ENCODE measurements around the gene JARID2.
A peak's percentile ranks its signal among the peaks of the same experiment; 100 is the strongest.

The JARID2 gene

DNA sequence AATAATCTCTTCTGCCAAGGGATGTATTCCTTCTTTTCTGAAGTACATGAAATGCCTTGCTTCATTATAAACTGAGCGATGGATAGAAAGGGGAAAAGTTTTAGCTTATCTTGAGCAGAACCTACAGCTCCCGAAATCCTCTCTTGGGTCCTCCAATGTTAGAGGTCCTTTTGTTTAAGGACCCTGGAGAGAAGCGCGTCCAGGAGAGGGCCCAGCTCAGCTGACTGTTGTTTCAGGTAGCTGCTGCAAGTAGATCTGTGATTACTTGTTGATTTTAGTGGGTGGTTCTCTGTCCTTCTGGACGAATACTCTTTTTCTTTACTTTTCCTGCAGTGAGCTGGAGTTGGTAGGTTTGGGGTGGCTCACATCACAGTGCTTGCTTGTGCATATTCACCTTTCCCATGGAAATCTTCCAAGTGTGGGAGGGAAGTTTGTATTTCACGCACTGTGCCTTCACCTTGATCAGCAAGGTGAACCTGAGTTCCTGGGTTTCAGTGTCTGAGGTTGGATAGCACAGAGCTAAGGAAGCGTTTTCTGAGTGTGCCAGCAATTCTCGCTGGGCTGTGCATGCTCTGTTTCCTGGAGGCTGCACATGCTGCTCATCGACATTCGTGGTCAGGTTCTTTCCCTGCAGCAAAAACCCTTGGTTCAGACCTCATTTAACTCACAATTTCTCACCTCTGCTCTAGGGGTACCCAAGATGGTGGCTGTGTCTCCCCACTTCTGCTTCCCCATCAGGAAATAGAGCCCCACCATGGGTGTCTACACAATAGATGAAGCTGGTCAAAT is 176.3 kb downstream of the JARID2 start:
- DNase-seq (ENCODE audit: low spot score): no peak

DNA sequence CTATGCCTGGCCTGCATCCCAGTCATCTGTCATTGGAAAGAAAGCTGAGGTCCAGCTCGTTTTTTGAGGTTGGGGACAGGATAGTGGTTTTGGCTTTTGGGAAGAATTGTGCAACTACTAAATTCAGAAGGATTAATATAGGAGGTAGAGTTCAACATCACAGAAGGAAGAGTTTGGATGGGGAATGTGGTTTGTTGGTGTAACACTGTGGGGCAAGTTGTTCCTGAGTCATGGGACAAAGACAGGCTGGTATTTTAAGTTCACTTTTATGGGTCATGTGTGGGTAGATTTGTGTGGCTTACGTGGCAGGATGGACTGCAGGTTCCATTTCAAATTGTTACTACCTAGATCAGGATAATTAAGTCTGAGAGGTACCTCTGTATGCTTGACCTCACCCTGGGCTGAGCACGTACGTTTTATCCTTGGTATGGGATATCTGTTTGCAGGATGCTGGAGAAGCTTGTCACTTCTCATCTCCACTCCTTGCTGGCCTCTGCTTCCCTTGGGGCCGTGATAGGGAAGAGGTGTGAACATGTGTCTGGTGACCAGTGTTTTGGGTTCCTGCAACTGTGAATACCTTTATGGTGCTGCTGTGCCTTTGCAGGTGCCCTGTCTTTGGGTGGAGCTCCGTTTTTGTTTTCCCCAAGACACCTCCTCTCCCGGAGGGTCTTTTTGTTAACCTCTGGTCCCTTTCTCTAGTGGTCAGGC is 177.6 kb downstream of the JARID2 start:
- no peak for DNase-seq (ENCODE audit: low spot score)

DNA sequence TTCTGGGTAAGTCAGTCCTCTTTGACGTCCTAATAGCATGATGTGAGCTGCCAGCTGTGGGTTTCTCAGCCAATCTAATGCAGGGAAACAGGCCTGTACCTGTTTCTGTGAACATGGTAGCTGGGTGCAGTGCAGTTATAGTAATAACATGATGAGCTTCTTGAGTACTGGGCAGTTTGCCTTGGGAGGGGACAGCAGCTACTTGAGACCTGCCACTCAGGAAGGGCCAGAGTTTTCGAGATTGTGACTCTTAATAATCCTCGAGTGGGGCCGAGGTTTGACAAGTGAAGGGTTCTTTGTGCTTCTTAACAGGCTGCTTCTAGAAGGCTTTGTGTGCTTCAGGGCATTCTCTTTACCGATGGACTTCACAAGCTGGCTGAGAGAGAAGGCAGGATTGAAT is 180.1 kb downstream of the JARID2 start:
- DNase-seq (ENCODE audit: low spot score): no peak

DNA sequence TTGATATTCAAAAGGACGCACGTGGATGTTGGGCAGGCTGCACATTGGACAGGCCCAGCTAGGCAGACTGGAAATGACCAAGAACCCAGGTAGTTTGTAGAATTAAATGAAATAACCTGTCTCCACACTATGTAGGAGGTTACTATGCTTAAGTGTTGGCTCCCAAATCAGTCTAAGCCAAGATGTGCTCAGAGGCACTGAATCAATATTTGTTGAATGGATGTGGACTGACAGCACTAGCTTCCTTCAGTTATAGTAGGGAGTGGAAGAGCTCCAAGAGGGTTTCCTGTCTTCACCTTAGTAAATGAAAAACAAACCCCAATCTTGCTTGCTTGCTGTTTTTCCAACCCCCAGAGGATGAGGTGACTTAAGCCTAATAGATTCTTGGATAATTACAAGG is 180.5 kb downstream of the JARID2 start:
- DNase-seq (ENCODE audit: low spot score): no peak

DNA sequence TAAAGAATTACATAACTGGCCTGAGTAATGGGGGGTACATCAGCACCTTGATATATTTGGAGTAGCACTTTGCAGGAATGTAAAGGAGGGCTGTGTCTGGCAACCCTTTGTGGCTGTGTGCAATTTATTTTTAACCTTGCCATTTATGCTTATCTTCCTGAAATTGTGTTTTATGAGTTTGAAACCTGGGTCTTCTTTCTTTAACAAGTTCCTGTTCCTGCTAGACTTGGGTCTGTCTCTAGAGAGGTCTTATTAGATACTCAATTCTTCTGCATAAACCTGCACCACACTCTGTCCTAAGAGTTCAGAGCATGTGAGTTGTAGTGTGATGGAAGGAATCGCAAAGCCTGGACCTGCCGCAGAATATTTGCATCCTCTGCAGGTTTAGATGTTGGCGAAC is 181.0 kb downstream of the JARID2 start:
- no peak for DNase-seq (ENCODE audit: low spot score)

GRCh38 chr6:15427331-15428070 is 181.6 kb downstream of the JARID2 start:
- no peak for DNase-seq (ENCODE audit: low spot score)

DNA sequence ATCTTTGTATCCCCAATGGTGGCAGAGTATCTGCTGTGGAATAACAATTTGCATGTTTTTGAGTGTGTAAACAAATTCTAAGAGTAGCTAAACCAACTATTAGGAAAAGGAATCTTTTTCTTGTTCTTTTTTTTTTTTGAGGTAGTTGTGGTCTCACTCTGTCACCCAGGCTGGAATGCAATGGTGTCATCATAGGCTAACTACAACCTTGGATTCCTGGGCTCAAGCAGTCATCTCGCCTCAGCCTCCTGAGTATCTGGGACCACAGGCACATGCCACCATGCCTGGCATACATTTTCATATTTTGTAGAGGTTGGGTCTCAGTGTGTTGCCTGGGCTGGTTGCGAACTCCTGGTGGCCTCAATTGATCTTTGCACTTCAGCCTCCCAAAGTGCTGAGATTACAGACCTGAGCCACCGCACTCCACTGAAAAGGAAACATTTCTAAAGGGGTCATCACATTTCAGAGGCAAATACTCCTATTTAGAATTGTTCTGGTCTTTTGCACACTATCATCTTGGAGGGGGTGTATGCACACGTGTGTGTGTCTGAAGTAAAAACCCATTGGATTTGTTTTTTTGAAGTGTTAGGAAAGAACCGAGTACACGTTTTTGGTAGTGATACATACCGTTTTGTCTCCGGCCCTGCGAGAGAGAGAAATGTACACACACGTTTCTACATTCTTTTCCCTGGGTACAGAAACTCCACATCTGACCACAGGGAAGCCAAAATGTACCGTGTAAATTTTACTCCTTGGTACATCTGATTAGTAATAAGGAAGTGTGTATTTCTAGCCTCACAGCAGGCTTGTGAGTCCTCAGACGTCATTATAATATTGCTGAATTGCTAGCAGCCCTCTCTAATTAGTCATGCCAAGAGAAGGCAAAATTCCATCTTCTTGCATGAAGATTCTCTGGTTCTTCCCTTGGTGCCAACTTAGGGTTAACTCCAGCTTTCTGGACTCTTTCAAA is 183.6 kb downstream of the JARID2 start:
- DNase-seq (ENCODE audit: low spot score): no peak

GRCh38 chr6:15430186-15430585 is 184.3 kb downstream of the JARID2 start:
- no peak for DNase-seq (ENCODE audit: low spot score)

GRCh38 chr6:15430931-15431405 is 185.1 kb downstream of the JARID2 start:
- DNase-seq (ENCODE audit: low spot score): no peak

GRCh38 chr6:15431762-15432483 is 186.1 kb downstream of the JARID2 start:
- DNase-seq (ENCODE audit: low spot score): peak; percentile 43

DNA sequence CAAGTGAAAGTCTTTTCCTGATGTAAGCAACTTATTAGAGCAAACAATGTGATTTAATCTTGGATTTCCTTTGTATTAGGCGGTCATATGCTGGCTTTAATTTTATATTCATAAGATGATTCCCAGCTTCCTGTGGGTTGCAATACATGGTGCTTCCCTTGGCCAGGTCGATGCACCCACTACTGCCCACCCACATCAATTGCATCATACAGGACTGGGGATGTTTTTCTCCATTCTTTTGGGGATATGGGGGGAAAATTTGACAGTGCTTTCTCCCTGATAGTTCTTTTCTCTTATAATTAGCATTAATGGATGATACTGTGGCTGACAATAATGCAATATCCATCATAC is 187.6 kb downstream of the JARID2 start:
- no peak for DNase-seq (ENCODE audit: low spot score)

DNA sequence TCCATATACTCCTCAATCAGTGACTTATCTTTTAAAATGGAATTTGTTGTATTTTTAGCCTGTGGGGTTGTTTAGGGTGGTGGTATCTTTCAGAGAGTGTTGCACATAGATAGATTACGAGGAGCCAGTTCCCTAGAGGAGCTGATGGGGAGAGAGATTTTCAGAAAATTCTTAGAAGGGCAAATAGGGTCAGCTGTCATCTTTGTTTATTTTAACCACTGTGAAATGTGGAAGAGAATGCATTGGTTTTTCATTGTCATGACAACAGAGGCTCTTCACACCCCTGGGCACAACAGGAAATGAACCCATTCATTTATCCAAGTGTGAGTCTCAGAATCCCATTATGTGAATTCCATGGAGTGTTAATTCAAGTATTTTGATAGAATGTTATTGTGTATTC is 188.4 kb downstream of the JARID2 start:
- no peak for DNase-seq (ENCODE audit: low spot score)

GRCh38 chr6:15434823-15435380 is 189.0 kb downstream of the JARID2 start:
- no peak for DNase-seq (ENCODE audit: low spot score)

- no peak for DNase-seq (ENCODE audit: low spot score)
These were observed 189.6 kb downstream of the JARID2 start for GRCh38 chr6:15435468-15435867.

GRCh38 chr6:15436451-15436850 is 190.6 kb downstream of the JARID2 start:
- no peak for DNase-seq (ENCODE audit: low spot score)

DNA sequence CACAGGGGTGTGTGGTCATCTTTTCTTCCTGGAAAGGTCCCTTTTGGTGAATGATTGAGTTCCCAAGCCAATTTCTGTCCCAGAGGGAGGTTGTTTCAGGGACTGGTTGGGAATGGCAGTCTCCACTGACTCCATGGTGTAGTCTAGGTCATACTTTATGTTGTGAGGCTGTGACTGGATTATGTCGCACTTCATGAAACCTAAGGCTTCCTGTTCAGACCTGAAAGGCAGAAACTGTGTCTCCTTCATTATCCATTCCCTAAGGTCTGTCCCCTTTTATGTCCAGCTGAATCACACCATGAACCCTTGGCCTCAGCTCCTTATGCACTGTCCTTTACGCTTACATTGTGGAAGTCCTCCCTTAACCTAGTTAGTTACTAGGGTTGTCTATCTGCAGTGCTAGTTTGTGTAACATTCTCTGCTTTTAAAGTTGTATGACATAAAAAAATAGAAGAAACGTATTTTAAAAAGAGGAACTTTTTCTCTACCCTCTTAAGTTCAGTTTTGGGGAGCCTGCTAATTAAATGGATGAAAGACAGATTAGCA is 191.3 kb downstream of the JARID2 start:
- DNase-seq (ENCODE audit: low spot score): no peak

DNA sequence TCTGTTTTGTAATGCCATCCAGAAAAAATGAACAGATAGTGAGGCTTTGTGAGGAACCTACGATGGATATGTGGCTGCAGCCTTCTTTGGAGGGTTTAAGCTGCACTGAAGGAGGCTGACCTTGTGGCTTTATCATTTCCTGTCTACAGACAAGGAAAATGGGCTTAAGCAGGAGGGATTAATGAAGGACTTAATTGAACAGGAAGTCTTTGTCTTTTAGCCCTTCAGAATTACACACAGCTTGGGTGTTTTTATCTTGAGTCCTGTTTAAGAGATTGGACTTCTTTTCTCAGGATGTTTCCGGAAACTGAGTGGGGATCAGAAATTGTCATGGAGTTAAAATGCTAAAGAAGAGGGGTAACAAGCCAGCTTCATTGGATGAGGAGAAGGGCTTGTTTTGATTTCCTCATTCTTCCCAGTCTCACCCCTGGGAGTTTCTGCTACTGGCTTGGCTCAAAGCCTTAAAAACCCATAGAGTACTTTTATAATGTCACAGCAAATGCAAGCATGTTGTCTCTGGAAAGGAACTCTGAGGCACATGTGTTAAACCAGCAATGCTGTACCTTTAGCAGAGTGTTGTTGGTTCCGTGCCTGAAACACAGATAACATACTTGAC is 193.6 kb downstream of the JARID2 start:
- DNase-seq (ENCODE audit: low spot score): no peak

DNA sequence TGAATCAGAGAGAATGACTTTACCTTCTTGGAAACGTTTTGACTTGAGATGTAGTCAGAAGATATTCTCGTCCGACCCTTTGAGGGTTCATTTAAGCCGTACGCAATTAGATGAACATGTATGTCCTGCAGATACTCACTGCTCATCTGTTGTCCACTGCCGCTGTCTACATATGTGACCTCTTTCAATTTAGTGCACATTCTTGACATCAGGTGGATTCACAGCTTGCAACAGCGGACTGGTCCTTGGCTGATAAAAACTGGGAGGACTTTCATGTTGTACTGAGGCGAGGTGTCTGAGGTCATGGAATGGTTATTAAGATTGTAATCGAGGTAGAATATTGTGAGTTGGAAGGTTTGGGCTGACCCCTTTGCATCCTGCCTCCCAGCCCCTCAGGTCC is 194.2 kb downstream of the JARID2 start:
- no peak for DNase-seq (ENCODE audit: low spot score)

DNA sequence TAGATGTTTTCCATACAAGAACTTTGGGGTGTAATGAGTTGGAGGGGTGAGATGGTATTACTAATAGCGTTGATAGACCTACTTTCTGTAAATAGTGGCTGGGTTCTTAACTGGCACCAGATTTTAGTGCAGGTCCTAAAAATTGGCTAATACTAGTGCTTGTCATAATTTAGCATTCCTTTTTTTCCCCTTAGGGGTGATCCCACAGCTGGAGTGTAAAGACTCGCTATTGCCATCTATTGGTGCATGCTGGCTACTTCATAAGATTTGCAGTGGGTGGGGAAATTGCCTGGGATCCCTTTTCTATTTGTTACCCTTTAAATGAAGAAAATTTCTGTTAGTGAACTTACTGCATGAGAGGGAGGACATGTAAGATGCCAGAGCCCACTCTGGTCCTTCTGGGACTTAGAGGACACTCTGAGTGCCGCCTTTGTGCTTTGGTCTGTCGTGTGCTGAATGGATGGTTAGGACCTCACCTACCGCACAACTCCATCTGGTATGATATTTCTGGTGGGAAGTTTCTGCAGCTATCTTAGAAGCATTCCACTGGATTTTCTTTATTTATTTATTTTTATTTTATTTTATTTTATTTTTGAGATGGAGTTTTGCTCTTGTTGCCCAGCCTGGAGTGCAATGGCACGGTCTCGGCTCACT is 195.5 kb downstream of the JARID2 start:
- peak; percentile 52 for DNase-seq (ENCODE audit: low spot score)
